ENCODE measurements around the gene ADGRE2. TPM values are rescaled to one million over a fixed set of nuclear protein-coding genes. Genes with fewer than 3 reads are reported as not detected.
"Not testable (repeated sequence)": the region's sequence is repeated elsewhere in the genome, so short reads cannot be mapped to it uniquely, and the experiment has no call there.

The ADGRE2 gene
- total RNA-seq, 2 experiments from 2014 or later = 0.11 TPM; not detected in 1

- no TSS peak for BruUV-seq (replicated peaks)
- intact Hi-C loops (cut with micrococcal nuclease; ENCODE audit: unreplicated experiment) = no loop called here
- ChIA-PET CTCF (ENCODE audit: unreplicated experiment) (no interaction called here), POLR2A (no interaction called here)
- no peaks in the 10 kb centered on the region for H3K9me3 ChIP-seq (ENCODE audit: low read length)
- H4K20me1 ChIP-seq (ENCODE audit: insufficient read depth, low read length) = no peaks in the 10 kb centered on the region
- H2AFZ ChIP-seq (ENCODE audit: low read length) = no peak overlapping the region
- H3K9me2 ChIP-seq (ENCODE audit: insufficient read depth, low read length) = no peaks in the 10 kb centered on the region
- no peaks in the 10 kb centered on the region for H3K36me3 ChIP-seq (ENCODE audit: insufficient read depth, low read length)
- H3K79me2 ChIP-seq (ENCODE audit: insufficient read depth, low read depth, low read length) = no peaks in the 10 kb centered on the region
- H3K4me3 ChIP-seq (ENCODE audit: low read depth, low read length, poor library complexity, severe bottlenecking) = no peak overlapping the region
- no peak for DNase-seq (ENCODE audit: low spot score)
- no peak for TF ChIP-seq EZH2phosphoT487 (IDR thresholded peaks at IDR 0.05; ENCODE audit: borderline replicate concordance, low read depth, low read length)
- TF ChIP-seq, protein P1, sequence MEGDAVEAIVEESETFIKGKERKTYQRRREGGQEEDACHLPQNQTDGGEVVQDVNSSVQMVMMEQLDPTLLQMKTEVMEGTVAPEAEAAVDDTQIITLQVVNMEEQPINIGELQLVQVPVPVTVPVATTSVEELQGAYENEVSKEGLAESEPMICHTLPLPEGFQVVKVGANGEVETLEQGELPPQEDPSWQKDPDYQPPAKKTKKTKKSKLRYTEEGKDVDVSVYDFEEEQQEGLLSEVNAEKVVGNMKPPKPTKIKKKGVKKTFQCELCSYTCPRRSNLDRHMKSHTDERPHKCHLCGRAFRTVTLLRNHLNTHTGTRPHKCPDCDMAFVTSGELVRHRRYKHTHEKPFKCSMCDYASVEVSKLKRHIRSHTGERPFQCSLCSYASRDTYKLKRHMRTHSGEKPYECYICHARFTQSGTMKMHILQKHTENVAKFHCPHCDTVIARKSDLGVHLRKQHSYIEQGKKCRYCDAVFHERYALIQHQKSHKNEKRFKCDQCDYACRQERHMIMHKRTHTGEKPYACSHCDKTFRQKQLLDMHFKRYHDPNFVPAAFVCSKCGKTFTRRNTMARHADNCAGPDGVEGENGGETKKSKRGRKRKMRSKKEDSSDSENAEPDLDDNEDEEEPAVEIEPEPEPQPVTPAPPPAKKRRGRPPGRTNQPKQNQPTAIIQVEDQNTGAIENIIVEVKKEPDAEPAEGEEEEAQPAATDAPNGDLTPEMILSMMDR (conservative IDR thresholded peaks at IDR 0.05; ENCODE audit: low read length) = no peak
- no peak overlapping the region for H3K4me2 ChIP-seq (ENCODE audit: low read length)
- H3K27ac ChIP-seq (ENCODE audit: low read depth, low read length, poor library complexity, severe bottlenecking) = no peak overlapping the region
- H3K4me1 ChIP-seq (ENCODE audit: insufficient read depth, low read length, poor library complexity, severe bottlenecking) = peaks cover 5% of the 10 kb centered on the region
These were observed 791 bp upstream of the ADGRE2 start for GRCh38 chr19:14779151-14779550.

GRCh38 chr19:14777645-14778044, 715 bp downstream of the ADGRE2 start:
- POLR2A ChIA-PET; CTCF ChIA-PET (ENCODE audit: unreplicated experiment): not testable (repeated sequence)

DNA sequence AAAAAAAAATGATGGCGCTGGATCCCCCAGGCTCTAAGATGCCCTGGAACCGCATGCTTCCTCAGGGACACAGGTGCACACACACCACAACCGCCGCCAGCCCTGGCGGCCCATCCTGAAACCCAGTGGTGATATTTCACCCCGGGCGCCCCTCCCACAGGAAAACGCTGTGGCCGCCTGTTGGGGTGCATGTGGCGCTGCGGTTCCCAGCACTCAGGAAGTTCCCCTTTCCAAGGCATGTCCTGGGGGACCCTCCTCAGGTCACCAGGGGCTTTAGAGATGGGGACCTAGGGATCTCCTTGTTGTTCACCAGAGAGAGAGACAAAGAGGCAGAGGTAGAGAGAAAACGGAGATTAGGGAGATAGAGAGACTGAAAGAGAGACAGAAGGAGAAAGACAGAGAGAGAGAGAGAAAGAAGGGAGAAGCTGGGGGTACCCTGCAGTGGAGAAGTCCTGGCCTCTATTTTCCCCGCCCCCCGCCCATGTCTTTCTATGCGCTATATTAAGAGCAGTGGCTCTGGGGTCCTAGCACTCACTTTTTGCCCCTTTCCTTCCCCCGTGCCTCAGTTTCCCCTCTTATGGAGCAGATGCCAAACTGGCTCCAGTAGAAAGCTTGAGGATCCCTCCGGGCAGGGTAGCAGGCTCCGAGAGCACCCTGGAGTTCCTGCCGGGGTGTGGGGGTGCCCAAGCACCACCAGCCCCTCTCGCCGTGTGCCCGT, 2.3 kb downstream of the ADGRE2 start:
- ChIA-PET CTCF (ENCODE audit: unreplicated experiment) (no interaction called here), POLR2A (no interaction called here)
- H3K27ac ChIP-seq (ENCODE audit: low read depth, low read length, poor library complexity, severe bottlenecking) = no peak overlapping the region
- H3K79me2 ChIP-seq (ENCODE audit: insufficient read depth, low read depth, low read length) = no peaks in the 10 kb centered on the region
- intact Hi-C loops (cut with micrococcal nuclease; ENCODE audit: unreplicated experiment) = no loop called here
- BruUV-seq (replicated peaks) = no TSS peak
- H4K20me1 ChIP-seq (ENCODE audit: insufficient read depth, low read length) = no peaks in the 10 kb centered on the region
- DNase-seq (ENCODE audit: low spot score) = no peak
- H3K4me2 ChIP-seq (ENCODE audit: low read length) = no peak overlapping the region
- H3K36me3 ChIP-seq (ENCODE audit: insufficient read depth, low read length) = no peaks in the 10 kb centered on the region
- TF ChIP-seq EZH2phosphoT487 (IDR thresholded peaks at IDR 0.05; ENCODE audit: borderline replicate concordance, low read depth, low read length) = no peak
- TF ChIP-seq, protein P1 (conservative IDR thresholded peaks at IDR 0.05; ENCODE audit: low read length) = no peak
- no peak overlapping the region for H2AFZ ChIP-seq (ENCODE audit: low read length)
- H3K4me3 ChIP-seq (ENCODE audit: low read depth, low read length, poor library complexity, severe bottlenecking) = no peak overlapping the region
- H3K9me2 ChIP-seq (ENCODE audit: insufficient read depth, low read length) = no peaks in the 10 kb centered on the region
- H3K9me3 ChIP-seq (ENCODE audit: low read length) = no peaks in the 10 kb centered on the region
- peaks cover 7% of the 10 kb centered on the region for H3K4me1 ChIP-seq (ENCODE audit: insufficient read depth, low read length, poor library complexity, severe bottlenecking)

More at GRCh38 chr19:14777645-14778044, 715 bp downstream of the ADGRE2 start:
- H3K9me3 ChIP-seq (ENCODE audit: low read length); H3K36me3 ChIP-seq (ENCODE audit: insufficient read depth, low read length); H3K4me2 ChIP-seq (ENCODE audit: low read length); H3K4me1 ChIP-seq (ENCODE audit: insufficient read depth, low read length, poor library complexity, severe bottlenecking); H3K27ac ChIP-seq (ENCODE audit: low read depth, low read length, poor library complexity, severe bottlenecking); H3K79me2 ChIP-seq (ENCODE audit: insufficient read depth, low read depth, low read length); intact Hi-C loops (cut with micrococcal nuclease; ENCODE audit: unreplicated experiment); BruUV-seq (replicated peaks); DNase-seq (ENCODE audit: low spot score); H3K4me3 ChIP-seq (ENCODE audit: low read depth, low read length, poor library complexity, severe bottlenecking); H4K20me1 ChIP-seq (ENCODE audit: insufficient read depth, low read length); H3K9me2 ChIP-seq (ENCODE audit: insufficient read depth, low read length); H2AFZ ChIP-seq (ENCODE audit: low read length): not testable (repeated sequence)

- H3K27ac ChIP-seq (ENCODE audit: low read depth, low read length, poor library complexity, severe bottlenecking); H3K9me3 ChIP-seq (ENCODE audit: low read length); DNase-seq (ENCODE audit: low spot score); H3K4me2 ChIP-seq (ENCODE audit: low read length); H4K20me1 ChIP-seq (ENCODE audit: insufficient read depth, low read length); BruUV-seq (replicated peaks); CTCF ChIA-PET (ENCODE audit: unreplicated experiment); H3K4me3 ChIP-seq (ENCODE audit: low read depth, low read length, poor library complexity, severe bottlenecking); H3K79me2 ChIP-seq (ENCODE audit: insufficient read depth, low read depth, low read length); intact Hi-C loops (cut with micrococcal nuclease; ENCODE audit: unreplicated experiment); H3K4me1 ChIP-seq (ENCODE audit: insufficient read depth, low read length, poor library complexity, severe bottlenecking); H3K36me3 ChIP-seq (ENCODE audit: insufficient read depth, low read length); H2AFZ ChIP-seq (ENCODE audit: low read length); H3K9me2 ChIP-seq (ENCODE audit: insufficient read depth, low read length): not testable (repeated sequence)
- POLR2A ChIA-PET = interaction anchor here (0.5 kb wide), 1 partner anchor 202 kb away, joined by 5 read pairs; no protein-coding TSS in a partner anchor
These were observed 3.0 kb downstream of the ADGRE2 start for GRCh38 chr19:14775326-14775725.

Measured in OCI-LY7 (cell line).